Panc1 (cell line): ENCODE measurements around the gene WDR70. TPM values are rescaled to one million over a fixed set of nuclear protein-coding genes. Genes with fewer than 3 reads are reported as not detected.

Experiments used
- ATAC-seq: fragments of 200-7000 bp; cut with Tn5 transposase; 2 replicates; pipeline ENCODE4 v1.9.1; 2020; ENCODE audit warnings: mild to moderate bottlenecking, moderate library complexity
- BruUV-seq: library from RNA; stranded (reverse); fragments of 400-500 nt; replicated peaks from 2 replicates; lab custom pipeline; 2021; lab: Mats Ljungman, UMichigan
- CTCF ChIA-PET: fragments of 300-600 bp; sonication (Branson Sonifier 250); formaldehyde crosslinking; loops from one replicate; lab custom pipeline; 2022; ENCODE audit warnings: antibody characterized with exemption; lab: Charles Lee
- POLR2A ChIA-PET: fragments of 300-600 bp; sonication (Branson Sonifier 250); formaldehyde crosslinking; loops from one replicate; lab custom pipeline; 2022; ENCODE audit warnings: antibody characterized with exemption; lab: Charles Lee
- DNase-seq: peaks from one replicate; pipeline ENCODE4 v3.0.0-alpha.2; 2010; ENCODE audit warnings: low read depth, low spot score
- H3K27ac ChIP-seq: 2 replicates; pipeline ENCODE4 v1.5.1; 2011; ENCODE audit warnings: mild to moderate bottlenecking, low read length, inconsistent platforms
- H3K27me3 ChIP-seq: fragments of 200-500 bp; sonication (Bioruptor generic); 2 replicates; pipeline ENCODE4 v1.6.0; 2014; ENCODE audit warnings: low read length, inconsistent platforms; ENCODE audit not compliant: control insufficient read depth, insufficient read depth
- H3K36me3 ChIP-seq: fragments of 200-500 bp; sonication (Bioruptor generic); 2 replicates; pipeline ENCODE4 v1.5.1; 2014; ENCODE audit warnings: inconsistent platforms, mild to moderate bottlenecking, low read length, moderate library complexity; ENCODE audit not compliant: control insufficient read depth, insufficient read depth
- H3K4me1 ChIP-seq: 2 replicates; pipeline ENCODE4 v1.5.1; 2011; ENCODE audit warnings: inconsistent platforms, mild to moderate bottlenecking, low read length, moderate library complexity; ENCODE audit not compliant: control insufficient read depth, insufficient read depth
- H3K4me3 ChIP-seq, 2 experiments: 2 replicates each; pipeline ENCODE4 v1.5.1; 2011 to 2012; ENCODE audit warnings: low read depth in 2 of 2, low read length in 2 of 2, mild to moderate bottlenecking in 2 of 2, inconsistent platforms in 1 of 2, moderate library complexity in 1 of 2
- H3K9me3 ChIP-seq: fragments of 200-500 bp; sonication (Bioruptor generic); 2 replicates; pipeline ENCODE4 v1.5.1; 2014; ENCODE audit warnings: low read depth, mild to moderate bottlenecking, inconsistent platforms, low read length, moderate library complexity; ENCODE audit not compliant: control insufficient read depth, insufficient read depth
- CTCF ChIP-seq: fragments of 450-650 bp; IDR thresholded peaks from 2 replicates; pipeline ENCODE4 v1.5.1; 2017; ENCODE audit warnings: mild to moderate bottlenecking
- POLR2AphosphoS5 ChIP-seq: IDR thresholded peaks from 2 replicates; pipeline ENCODE4 v1.6.1; 2012; ENCODE audit warnings: mild to moderate bottlenecking, low read depth, low read length, moderate library complexity
- SIN3A ChIP-seq: IDR thresholded peaks from 2 replicates; pipeline ENCODE4 v1.6.1; 2012; ENCODE audit warnings: low read depth, mild to moderate bottlenecking, low read length, moderate library complexity, borderline replicate concordance; ENCODE audit not compliant: insufficient read depth
- TCF7L2 ChIP-seq: IDR thresholded peaks from 2 replicates; pipeline ENCODE4 v1.6.1; 2011; ENCODE audit warnings: mild to moderate bottlenecking, low read depth, low read length, inconsistent platforms
- in situ Hi-C: cut with HindIII; loops from 2 replicates; pipeline ENCODE4 v1.10.0; 2016; ENCODE audit warnings: low sequenced_read_pairs, low pct_unique_long_range_greater_than_20kb
- intact Hi-C: fragments of 100-400 bp; cut with micrococcal nuclease; formaldehyde crosslinking; loops from one replicate; pipeline ENCODE4 v1.10.0; 2022; ENCODE audit not compliant: unreplicated experiment
- total RNA-seq: library from RNA; stranded (reverse); gene quantifications from one replicate; pipeline ENCODE4 v1.2.1, GENCODE V29; 2021; ENCODE audit not compliant: unreplicated experiment
- TF ChIP-seq, protein P1 (sequence below), 2 experiments: IDR thresholded peaks; 2 replicates each; pipeline ENCODE4 v1.6.1; 2011 to 2012; ENCODE audit warnings: low read depth in 2 of 2, control low read depth in 1 of 2, low read length in 1 of 2, mild to moderate bottlenecking in 1 of 2, moderate library complexity in 1 of 2; ENCODE audit not compliant: insufficient read depth in 1 of 2

The WDR70 gene
- total RNA-seq, 1 experiment from 2014 or later = 29.5 TPM

- no TSS peak for BruUV-seq
- H3K27ac ChIP-seq = no peak overlapping the region
- in situ Hi-C loops (no loop called here), intact Hi-C loops (no loop called here)
- ChIA-PET CTCF (no interaction called here), POLR2A (no interaction called here)
- no peak for ATAC-seq
- no peaks in the 10 kb centered on the region for H3K4me1 ChIP-seq
- no peaks in the 10 kb centered on the region for H3K9me3 ChIP-seq
- H3K4me3 ChIP-seq = no peak overlapping the region
- no peaks in the 10 kb centered on the region for H3K36me3 ChIP-seq
- no peak for DNase-seq
- TF ChIP-seq CTCF (no peak), TCF7L2 (no peak), POLR2AphosphoS5 (no peak), SIN3A (no peak)
- TF ChIP-seq, protein P1, sequence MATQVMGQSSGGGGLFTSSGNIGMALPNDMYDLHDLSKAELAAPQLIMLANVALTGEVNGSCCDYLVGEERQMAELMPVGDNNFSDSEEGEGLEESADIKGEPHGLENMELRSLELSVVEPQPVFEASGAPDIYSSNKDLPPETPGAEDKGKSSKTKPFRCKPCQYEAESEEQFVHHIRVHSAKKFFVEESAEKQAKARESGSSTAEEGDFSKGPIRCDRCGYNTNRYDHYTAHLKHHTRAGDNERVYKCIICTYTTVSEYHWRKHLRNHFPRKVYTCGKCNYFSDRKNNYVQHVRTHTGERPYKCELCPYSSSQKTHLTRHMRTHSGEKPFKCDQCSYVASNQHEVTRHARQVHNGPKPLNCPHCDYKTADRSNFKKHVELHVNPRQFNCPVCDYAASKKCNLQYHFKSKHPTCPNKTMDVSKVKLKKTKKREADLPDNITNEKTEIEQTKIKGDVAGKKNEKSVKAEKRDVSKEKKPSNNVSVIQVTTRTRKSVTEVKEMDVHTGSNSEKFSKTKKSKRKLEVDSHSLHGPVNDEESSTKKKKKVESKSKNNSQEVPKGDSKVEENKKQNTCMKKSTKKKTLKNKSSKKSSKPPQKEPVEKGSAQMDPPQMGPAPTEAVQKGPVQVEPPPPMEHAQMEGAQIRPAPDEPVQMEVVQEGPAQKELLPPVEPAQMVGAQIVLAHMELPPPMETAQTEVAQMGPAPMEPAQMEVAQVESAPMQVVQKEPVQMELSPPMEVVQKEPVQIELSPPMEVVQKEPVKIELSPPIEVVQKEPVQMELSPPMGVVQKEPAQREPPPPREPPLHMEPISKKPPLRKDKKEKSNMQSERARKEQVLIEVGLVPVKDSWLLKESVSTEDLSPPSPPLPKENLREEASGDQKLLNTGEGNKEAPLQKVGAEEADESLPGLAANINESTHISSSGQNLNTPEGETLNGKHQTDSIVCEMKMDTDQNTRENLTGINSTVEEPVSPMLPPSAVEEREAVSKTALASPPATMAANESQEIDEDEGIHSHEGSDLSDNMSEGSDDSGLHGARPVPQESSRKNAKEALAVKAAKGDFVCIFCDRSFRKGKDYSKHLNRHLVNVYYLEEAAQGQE (IDR thresholded peaks at IDR 0.05; ENCODE audit: insufficient read depth in 1 of 2, low read depth in 2 of 2, low read length in 1 of 2) = no peak
- H3K27me3 ChIP-seq = no peaks in the 10 kb centered on the region
These were observed 407.3 kb downstream of the WDR70 start for GRCh38 chr5:37786416-37786815.

GRCh38 chr5:37786862-37787519, 407.9 kb downstream of the WDR70 start:
- POLR2A ChIA-PET = no interaction called here
- no TSS peak for BruUV-seq
- Histone ChIP-seq H3K4me1 (no peaks in the 10 kb centered on the region), H3K36me3 (no peaks in the 10 kb centered on the region), H3K27me3 (no peaks in the 10 kb centered on the region), H3K9me3 (no peaks in the 10 kb centered on the region), H3K27ac (no peak overlapping the region), H3K4me3 (no peak overlapping the region)
- intact Hi-C loops = no loop called here
- ATAC-seq (no peak), DNase-seq (no peak)
- CTCF ChIA-PET = interaction anchor here (0.6 kb wide), 1 partner anchor 216 kb away, joined by 3 read pairs; no protein-coding TSS in a partner anchor
- TF ChIP-seq, protein P1 (IDR thresholded peaks at IDR 0.05; ENCODE audit: insufficient read depth in 1 of 2, low read depth in 2 of 2, low read length in 1 of 2) = no peak
- no peak for TF ChIP-seq TCF7L2
- no peak for TF ChIP-seq POLR2AphosphoS5
- no peak for TF ChIP-seq CTCF
- TF ChIP-seq SIN3A = no peak
- in situ Hi-C loops = no loop called here
